H9 (cell line): ENCODE data around the gene SWAP70. TPM values are rescaled to one million over a fixed set of nuclear protein-coding genes. Genes with fewer than 3 reads are reported as not detected.

Experiments
- DNase-seq: peaks from one replicate; pipeline ENCODE4 v3.0.0-alpha.2; 2017
- H2AFZ ChIP-seq: one replicate; pipeline ENCODE4 v1.6.1; 2013; ENCODE audit warnings: mild to moderate bottlenecking, low read length, control low read depth, moderate library complexity
- H2AK5ac ChIP-seq: 2 replicates; pipeline ENCODE4 v1.6.1; 2013; ENCODE audit warnings: low read length, control low read depth, mixed read lengths; ENCODE audit not compliant: insufficient read length
- H2BK120ac ChIP-seq: one replicate; pipeline ENCODE4 v1.6.1; 2013; ENCODE audit warnings: low read depth, mild to moderate bottlenecking, low read length, control low read depth, inconsistent platforms; ENCODE audit not compliant: poor library complexity, severe bottlenecking
- H2BK12ac ChIP-seq: 2 replicates; pipeline ENCODE4 v1.6.1; 2013; ENCODE audit warnings: low read length, control low read depth, mixed read lengths, low read depth; ENCODE audit not compliant: insufficient read length
- H2BK15ac ChIP-seq: 2 replicates; pipeline ENCODE4 v1.6.1; 2013; ENCODE audit warnings: low read depth, low read length, control low read depth
- H2BK20ac ChIP-seq: one replicate; pipeline ENCODE4 v1.6.1; 2013; ENCODE audit warnings: low read depth, mild to moderate bottlenecking, low read length, control low read depth, inconsistent platforms; ENCODE audit not compliant: poor library complexity, severe bottlenecking
- H2BK5ac ChIP-seq: 2 replicates; pipeline ENCODE4 v1.6.1; 2013; ENCODE audit warnings: low read length, control low read depth, mixed read lengths; ENCODE audit not compliant: insufficient read length
- H3K14ac ChIP-seq: 2 replicates; pipeline ENCODE4 v1.6.1; 2013; ENCODE audit warnings: low read length, control low read depth; ENCODE audit not compliant: insufficient read depth
- H3K18ac ChIP-seq: 2 replicates; pipeline ENCODE4 v1.6.1; 2013; ENCODE audit warnings: low read depth, mild to moderate bottlenecking, mixed read lengths, low read length, control low read depth; ENCODE audit not compliant: insufficient read length
- H3K23ac ChIP-seq: 2 replicates; pipeline ENCODE4 v1.6.1; 2013; ENCODE audit warnings: low read length, control low read depth, mixed read lengths, low read depth; ENCODE audit not compliant: insufficient read length
- H3K23me2 ChIP-seq: 2 replicates; pipeline ENCODE4 v1.6.1; 2013; ENCODE audit warnings: low read depth, mild to moderate bottlenecking, mixed read lengths, low read length, control low read depth; ENCODE audit not compliant: insufficient read length, poor library complexity, severe bottlenecking
- H3K27ac ChIP-seq: 2 replicates; pipeline ENCODE4 v1.5.1; 2013; ENCODE audit warnings: low read length, control low read depth, mixed read lengths, low read depth; ENCODE audit not compliant: insufficient read length
- H3K27me3 ChIP-seq: 2 replicates; pipeline ENCODE4 v1.6.1; 2013; ENCODE audit warnings: low read length, control low read depth, inconsistent platforms; ENCODE audit not compliant: insufficient read depth
- H3K4ac ChIP-seq: 2 replicates; pipeline ENCODE4 v1.6.1; 2013; ENCODE audit warnings: low read depth, mild to moderate bottlenecking, control low read depth, inconsistent platforms, low read length, moderate library complexity
- H3K4me1 ChIP-seq: 2 replicates; pipeline ENCODE4 v1.6.1; 2013; ENCODE audit warnings: low read length, control low read depth, inconsistent platforms; ENCODE audit not compliant: insufficient read depth
- H3K4me2 ChIP-seq: 2 replicates; pipeline ENCODE4 v1.6.1; 2013; ENCODE audit warnings: low read length, control low read depth, mixed read lengths; ENCODE audit not compliant: insufficient read length, insufficient read depth
- H3K56ac ChIP-seq: 2 replicates; pipeline ENCODE4 v1.6.1; 2013; ENCODE audit warnings: low read depth, mild to moderate bottlenecking, mixed read lengths, low read length, control low read depth; ENCODE audit not compliant: insufficient read length
- H3K79me1 ChIP-seq: 2 replicates; pipeline ENCODE4 v1.6.1; 2013; ENCODE audit warnings: low read depth, mild to moderate bottlenecking, moderate library complexity, low read length, control low read depth, inconsistent platforms; ENCODE audit not compliant: insufficient read depth, poor library complexity, severe bottlenecking
- H3K79me2 ChIP-seq: 2 replicates; pipeline ENCODE4 v1.6.1; 2013; ENCODE audit warnings: low read length, control low read depth, inconsistent platforms; ENCODE audit not compliant: insufficient read depth
- H3K9ac ChIP-seq: 2 replicates; pipeline ENCODE4 v1.6.1; 2013; ENCODE audit warnings: low read length, control low read depth, mixed read lengths; ENCODE audit not compliant: insufficient read length; ENCODE audit errors: extremely low read depth
- H3K9me3 ChIP-seq: one replicate; pipeline ENCODE4 v1.6.1; 2013; ENCODE audit warnings: low read depth, low read length, inconsistent platforms; ENCODE audit not compliant: control insufficient read depth
- H3T11ph ChIP-seq: one replicate; pipeline ENCODE4 v1.6.1; 2013; ENCODE audit warnings: mild to moderate bottlenecking, low read length, control low read depth, inconsistent platforms
- H4K20me1 ChIP-seq: one replicate; pipeline ENCODE4 v1.6.1; 2013; ENCODE audit not compliant: control insufficient read depth, insufficient read length, insufficient read depth
- H4K5ac ChIP-seq: 2 replicates; pipeline ENCODE4 v1.6.1; 2013; ENCODE audit warnings: low read depth, mild to moderate bottlenecking, mixed read lengths, low read length, control low read depth; ENCODE audit not compliant: insufficient read length
- H4K8ac ChIP-seq: replicated peaks from 2 replicates; pipeline ENCODE4 v1.6.1; 2013; ENCODE audit warnings: low read length, control low read depth, mixed read lengths, low read depth; ENCODE audit not compliant: insufficient read length
- H4K91ac ChIP-seq: 2 replicates; pipeline ENCODE4 v1.6.1; 2013; ENCODE audit warnings: low read depth, mild to moderate bottlenecking, moderate library complexity, mixed read lengths, low read length, control low read depth; ENCODE audit not compliant: insufficient read length
- H3K27ac Mint-ChIP-seq, 3 experiments: 2 replicates in 2 of 3; 3 replicates in 1 of 3; pipeline ENCODE4 v1.8.0; 2020 to 2021; ENCODE audit warnings: mixed read lengths in 3 of 3, mild to moderate bottlenecking in 1 of 3, moderate library complexity in 1 of 3
- H3K27me3 Mint-ChIP-seq: 2 replicates; pipeline ENCODE4 v1.8.0; 2021; ENCODE audit warnings: low read depth, mild to moderate bottlenecking, moderate library complexity, mixed read lengths
- H3K36me3 Mint-ChIP-seq, 3 experiments: 2 replicates in 2 of 3; 3 replicates in 1 of 3; pipeline ENCODE4 v1.8.0; 2020 to 2021; ENCODE audit warnings: low read depth in 3 of 3, mixed read lengths in 3 of 3; ENCODE audit not compliant: insufficient read depth in 1 of 3
- H3K4me1 Mint-ChIP-seq, 2 experiments: 2 replicates each; pipeline ENCODE4 v1.8.0; 2020; ENCODE audit warnings: mixed read lengths in 2 of 2
- H3K4me3 Mint-ChIP-seq, 2 experiments: 2 replicates in 1 of 2; 3 replicates in 1 of 2; pipeline ENCODE4 v1.8.0; 2020 to 2021; ENCODE audit warnings: mild to moderate bottlenecking in 2 of 2, mixed read lengths in 2 of 2, moderate library complexity in 1 of 2
- H3K9me3 Mint-ChIP-seq, 2 experiments: 2 replicates in 1 of 2; 3 replicates in 1 of 2; pipeline ENCODE4 v1.8.0; 2020; ENCODE audit warnings: mild to moderate bottlenecking in 2 of 2, mixed read lengths in 2 of 2, moderate library complexity in 1 of 2
- CTCF ChIP-seq: fragments of 200-600 bp; sonication (generic); conservative IDR thresholded peaks from 3 replicates; pipeline ENCODE4 v1.8.0; 2021; ENCODE audit warnings: antibody characterized with exemption, mild to moderate bottlenecking
- WGBS: extraction: QIAGEN DNeasy Blood & Tissue Kit; methylation state at CpG from one replicate; pipeline ENCODE4 v1.1.7; 2013; ENCODE audit warnings: missing lambda C conversion rate, low lambda C conversion rate, mixed read lengths; ENCODE audit not compliant: insufficient read length; ENCODE audit errors: extremely low coverage; 5-methylcytosine and 5-hydroxymethylcytosine counted together
- total RNA-seq: library from RNA; stranded (reverse); gene quantifications from 2 replicates; pipeline ENCODE4 v1.2.1, GENCODE V29; 2021

Gene SWAP70
- total RNA-seq, 1 experiment from 2014 or later, result 34.4 TPM

- Histone ChIP-seq H3K79me1 (no peaks in the 10 kb centered on the region), H4K8ac (no peak overlapping the region), H4K20me1 (no peaks in the 10 kb centered on the region), H2BK120ac (no peak overlapping the region), H3K79me2 (no peaks in the 10 kb centered on the region), H3K4ac (no peak overlapping the region), H3K56ac (no peak overlapping the region), H2BK12ac (no peak overlapping the region), H3K23me2 (no peaks in the 10 kb centered on the region), H3K27ac (no peak overlapping the region), H3K27me3 (no peaks in the 10 kb centered on the region), H3K23ac (no peak overlapping the region), H3K14ac (no peak overlapping the region), H2AK5ac (no peak overlapping the region), H3T11ph (no peak overlapping the region), H4K91ac (no peak overlapping the region), H2BK20ac (no peak overlapping the region), H3K4me2 (no peak overlapping the region), H2BK5ac (no peak overlapping the region), H4K5ac (no peak overlapping the region), H3K9ac (no peak overlapping the region), H2AFZ (no peak overlapping the region), H3K4me1 (no peaks in the 10 kb centered on the region), H3K18ac (no peak overlapping the region), H3K9me3 (no peaks in the 10 kb centered on the region), H2BK15ac (no peak overlapping the region)
- Mint-ChIP-seq H3K27me3 (peaks cover 2% of the 10 kb centered on the region), H3K4me3 (no peak overlapping the region), H3K36me3 (no peaks in the 10 kb centered on the region), H3K4me1 (0 out of 4 replicates have a peak, but pooled peaks cover 0 to 6% of the 10 kb centered on the region in 2 experiments), H3K9me3 (no peaks in the 10 kb centered on the region), H3K27ac (no peak overlapping the region)
- no CpG with 5 or more reads among the region's 6 CpGs for WGBS
- no peak for DNase-seq
- TF ChIP-seq CTCF, result no peak
Measured at GRCh38 chr11:9657531-9657930, 6.3 kb upstream of the SWAP70 start.
